GM21528 (cell line): ENCODE results near the gene MBOAT2.
"Not testable (repeated sequence)": the region's sequence is repeated elsewhere in the genome, so short reads cannot be mapped to it uniquely, and the experiment has no call there.

Experiments used
- ATAC-seq: cut with Tn5 transposase; IDR thresholded peaks from one replicate; pipeline ENCODE4 v1.9.1; 2021; ENCODE audit warnings: mild to moderate bottlenecking, moderate library complexity; ENCODE audit not compliant: unreplicated experiment, low FRiP score

MBOAT2 gene

GRCh38 chr2:8907764-8908288 lies 95.7 kb downstream of the MBOAT2 start:
- no peak for ATAC-seq

GRCh38 chr2:8903924-8904323 lies 99.6 kb downstream of the MBOAT2 start:
- not testable (repeated sequence) for ATAC-seq

GRCh38 chr2:8902757-8903156 lies 100.7 kb downstream of the MBOAT2 start:
- not testable (repeated sequence) for ATAC-seq

GRCh38 chr2:8897206-8897605 lies 106.3 kb downstream of the MBOAT2 start:
- not testable (repeated sequence) for ATAC-seq

- ATAC-seq = not testable (repeated sequence)
These were observed 106.8 kb downstream of the MBOAT2 start for GRCh38 chr2:8896671-8897070.

GRCh38 chr2:8895087-8895912 lies 108.2 kb downstream of the MBOAT2 start:
- ATAC-seq = not testable (repeated sequence)

GRCh38 chr2:8893978-8894820 lies 109.3 kb downstream of the MBOAT2 start:
- no peak for ATAC-seq

- no peak for ATAC-seq
These were observed 110.0 kb downstream of the MBOAT2 start for GRCh38 chr2:8893474-8893873.

GRCh38 chr2:8892111-8892510 lies 111.4 kb downstream of the MBOAT2 start:
- ATAC-seq = no peak

- ATAC-seq = no peak
These were observed 113.5 kb downstream of the MBOAT2 start for GRCh38 chr2:8889978-8890377.

- ATAC-seq = no peak
These were observed 114.5 kb downstream of the MBOAT2 start for GRCh38 chr2:8888963-8889362.

GRCh38 chr2:8886876-8887275 lies 116.6 kb downstream of the MBOAT2 start:
- ATAC-seq = no peak

- no peak for ATAC-seq
These were observed 117.3 kb downstream of the MBOAT2 start for GRCh38 chr2:8886202-8886518.

GRCh38 chr2:8885449-8886201 lies 117.9 kb downstream of the MBOAT2 start:
- ATAC-seq = no peak

GRCh38 chr2:8884812-8885211 lies 118.7 kb downstream of the MBOAT2 start:
- ATAC-seq = no peak

GRCh38 chr2:8882094-8882493 lies 121.4 kb downstream of the MBOAT2 start:
- ATAC-seq = no peak

GRCh38 chr2:8877894-8878293 lies 125.6 kb downstream of the MBOAT2 start:
- no peak for ATAC-seq

- no peak for ATAC-seq
These were observed 126.2 kb downstream of the MBOAT2 start for GRCh38 chr2:8877332-8877731.

- ATAC-seq = no peak
These were observed 126.9 kb downstream of the MBOAT2 start for GRCh38 chr2:8876628-8877027.

GRCh38 chr2:8872821-8873432 lies 130.6 kb downstream of the MBOAT2 start:
- ATAC-seq = no peak
